HG03575 (cell line): ENCODE data around the gene ZNF366.
"Not testable (repeated sequence)": the region's sequence is repeated elsewhere in the genome, so short reads cannot be mapped to it uniquely, and the experiment has no call there.

Experiments
- ATAC-seq: cut with Tn5 transposase; IDR thresholded peaks from one replicate; pipeline ENCODE4 v1.9.1; 2021; ENCODE audit not compliant: unreplicated experiment, insufficient number of reproducible peaks, low FRiP score; ENCODE audit errors: extremely low read depth

Gene ZNF366

GRCh38 chr5:72427488-72428437 is 79.4 kb downstream of the ZNF366 start:
- ATAC-seq: no peak

GRCh38 chr5:72427016-72427415 is 80.2 kb downstream of the ZNF366 start:
- no peak for ATAC-seq

DNA sequence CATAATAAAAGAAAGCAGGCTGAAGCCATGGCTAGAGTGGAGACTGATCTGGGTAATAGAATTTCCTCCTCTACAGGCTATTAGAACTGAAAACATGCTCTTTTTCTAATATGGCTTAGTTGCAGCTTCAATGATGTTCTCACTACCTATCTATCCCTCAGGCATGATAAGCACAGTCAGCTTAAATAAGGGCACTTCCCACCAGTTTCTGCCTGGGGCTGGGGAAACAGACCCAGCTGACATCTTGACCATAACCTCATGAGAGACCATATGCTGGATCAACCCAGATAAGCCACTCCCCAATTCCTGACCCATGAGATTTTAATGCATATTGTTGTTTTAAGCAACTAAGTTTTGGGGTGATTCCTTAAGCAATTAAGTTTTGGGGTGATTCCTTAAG is 81.2 kb downstream of the ZNF366 start:
- no peak for ATAC-seq

GRCh38 chr5:72418271-72418670 is 88.9 kb downstream of the ZNF366 start:
- no peak for ATAC-seq

GRCh38 chr5:72417333-72418062 is 89.7 kb downstream of the ZNF366 start:
- ATAC-seq: no peak

DNA sequence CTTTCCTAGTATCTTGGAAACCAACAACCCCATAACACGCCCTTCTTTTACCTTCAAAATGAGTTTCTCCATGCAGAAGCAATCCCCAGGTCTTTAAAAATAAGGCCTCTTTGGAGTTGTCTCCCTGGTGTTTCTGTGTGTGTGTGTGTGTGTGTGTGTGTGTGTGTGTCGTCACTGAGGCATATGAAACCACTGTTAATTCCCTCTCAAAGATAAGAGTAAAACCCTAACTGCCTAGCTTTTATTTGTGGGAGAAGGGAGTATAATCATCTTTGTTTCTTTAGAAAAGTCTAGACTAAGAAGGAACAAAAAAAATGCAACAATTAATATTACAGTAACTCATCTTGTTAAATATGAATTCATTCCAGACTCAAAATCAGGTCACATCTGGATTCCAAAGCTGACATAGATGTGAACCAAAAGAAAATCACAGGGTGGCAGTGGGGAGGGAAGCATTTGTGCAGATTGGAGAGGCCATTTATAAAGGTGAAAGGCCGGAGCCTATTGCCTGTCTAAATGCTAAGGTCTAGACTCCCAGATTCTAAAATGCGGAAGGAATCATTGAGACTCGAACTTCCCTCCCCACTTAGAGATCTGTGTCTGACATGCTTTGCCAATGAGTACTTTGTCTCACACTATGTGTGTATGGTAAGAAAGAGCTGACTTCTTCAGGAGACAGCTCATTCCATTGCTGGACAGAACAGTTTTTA is 91.4 kb downstream of the ZNF366 start:
- no peak for ATAC-seq

DNA sequence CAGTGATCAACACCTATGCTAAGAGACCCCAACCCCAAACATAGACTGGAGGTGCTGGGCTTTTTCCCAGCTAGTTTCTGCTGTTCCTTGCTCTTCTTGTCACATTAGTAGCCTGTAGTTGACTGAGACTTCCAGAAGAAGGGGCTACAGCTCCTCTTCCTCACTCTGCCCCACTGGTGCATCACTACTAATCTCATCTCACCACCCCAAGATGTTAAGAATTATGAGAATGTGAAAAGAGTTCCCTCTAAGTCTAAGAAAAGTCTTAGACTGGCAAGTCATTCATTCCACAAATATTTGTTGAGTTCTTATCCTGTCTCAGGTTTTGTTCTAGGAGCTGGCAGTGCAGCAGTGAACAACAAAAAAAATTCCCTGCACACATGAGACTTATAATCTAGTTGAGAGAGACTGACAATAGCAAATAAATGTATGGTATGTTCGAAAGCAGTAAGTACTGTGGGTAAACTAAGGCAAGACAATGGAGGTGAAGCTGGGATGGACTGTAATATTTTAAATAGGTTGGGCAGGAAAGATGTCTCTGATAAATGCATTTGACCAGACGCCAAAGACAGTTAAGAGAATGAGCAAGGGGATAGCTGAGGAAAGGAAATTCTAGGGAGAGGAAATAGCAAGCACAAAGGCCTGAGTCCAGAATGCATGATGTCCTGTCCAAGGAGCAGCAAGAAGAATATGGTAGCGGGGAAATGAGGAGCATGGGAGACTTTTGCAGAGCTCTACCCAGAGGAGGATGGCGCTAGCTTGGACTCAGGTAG is 94.7 kb downstream of the ZNF366 start:
- ATAC-seq: no peak

DNA sequence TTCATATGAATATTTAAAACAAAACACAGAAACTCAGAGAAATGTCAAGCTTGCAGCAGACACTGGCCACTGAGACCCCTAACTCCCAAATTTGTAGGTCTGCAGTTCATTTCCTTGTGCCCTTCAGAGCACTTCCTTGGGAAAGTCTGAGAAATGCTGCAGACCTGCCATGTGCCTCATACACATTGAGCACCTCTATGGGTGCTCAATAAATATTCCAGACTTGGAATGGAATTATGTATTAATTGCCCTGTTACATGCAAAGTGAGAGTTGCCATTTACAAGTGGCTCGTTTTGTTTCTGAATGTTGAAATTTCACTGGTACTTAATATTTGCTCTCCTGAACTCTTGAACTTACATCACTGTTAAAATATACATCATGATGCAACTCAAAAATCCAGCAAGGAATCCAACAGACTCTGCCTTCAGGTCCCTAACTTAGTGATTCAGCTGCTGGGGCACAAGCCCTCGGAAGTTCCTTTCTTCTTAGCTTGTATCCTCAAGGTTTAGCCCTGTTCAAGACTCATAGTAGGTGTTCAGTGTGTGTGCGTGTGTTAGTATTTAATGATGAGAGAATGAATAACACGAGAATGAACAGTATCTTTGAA is 96.4 kb downstream of the ZNF366 start:
- no peak for ATAC-seq

GRCh38 chr5:72408603-72409002 is 98.6 kb downstream of the ZNF366 start:
- ATAC-seq: no peak

- no peak for ATAC-seq
Measured at GRCh38 chr5:72408127-72408526, 99.1 kb downstream of the ZNF366 start.

GRCh38 chr5:72407541-72407940 is 99.7 kb downstream of the ZNF366 start:
- no peak for ATAC-seq

GRCh38 chr5:72407078-72407477 is 100.1 kb downstream of the ZNF366 start:
- no peak for ATAC-seq

GRCh38 chr5:72404771-72405170 is 102.4 kb downstream of the ZNF366 start:
- not testable (repeated sequence) for ATAC-seq

GRCh38 chr5:72402959-72403628 is 104.1 kb downstream of the ZNF366 start:
- no peak for ATAC-seq

DNA sequence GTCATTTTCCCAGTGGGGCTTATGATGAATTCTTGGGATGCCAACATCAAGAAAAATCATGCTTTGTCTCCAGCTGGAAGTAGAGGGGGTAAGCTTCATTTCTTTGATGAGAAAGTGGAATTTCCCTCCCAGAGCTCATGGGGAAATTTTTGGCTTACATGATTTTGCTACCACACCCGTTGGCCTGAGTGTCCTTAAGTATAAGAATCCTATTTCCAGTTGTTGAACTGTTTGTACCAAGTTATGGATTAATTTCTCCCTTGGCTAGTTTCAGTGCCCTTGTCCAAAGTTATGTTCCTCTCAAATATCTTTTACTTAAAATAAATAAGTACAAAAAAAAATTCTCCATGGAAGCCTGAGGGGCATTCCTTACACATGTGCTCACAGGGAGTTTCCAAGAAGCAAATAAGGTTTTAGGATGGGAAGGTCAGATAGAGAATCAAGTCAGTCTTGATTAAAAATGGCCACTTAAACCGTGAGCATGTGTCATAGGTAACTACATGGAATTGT is 104.8 kb downstream of the ZNF366 start:
- no peak for ATAC-seq

- no peak for ATAC-seq
Measured at GRCh38 chr5:72400950-72401349, 106.3 kb downstream of the ZNF366 start.

DNA sequence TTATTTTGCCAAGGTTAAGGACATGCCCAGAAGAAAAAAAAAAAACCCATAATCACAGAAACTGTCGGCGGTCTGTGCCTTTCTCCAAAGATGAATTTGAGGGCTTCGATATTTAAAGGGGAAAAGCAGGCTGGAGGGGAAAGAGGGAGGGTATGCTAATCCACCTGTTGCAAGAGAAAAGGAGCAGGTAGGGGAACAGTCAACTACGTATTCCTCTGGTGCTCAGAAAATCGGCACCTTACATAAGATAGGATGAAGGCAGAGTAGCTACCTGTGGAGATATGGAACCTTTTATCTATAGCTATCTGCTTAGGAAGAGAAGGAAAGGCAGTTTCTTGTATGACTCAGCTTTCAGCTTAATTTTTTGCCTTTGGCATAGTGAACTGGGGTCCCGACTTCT is 109.4 kb downstream of the ZNF366 start:
- ATAC-seq: no peak

- ATAC-seq: no peak
Measured at GRCh38 chr5:72394688-72395087, 112.5 kb downstream of the ZNF366 start.
